NB4 (cell line): ENCODE measurements around the gene PMEL.
"Not testable (repeated sequence)": the region's sequence is repeated elsewhere in the genome, so short reads cannot be mapped to it uniquely, and the experiment has no call there.

ENCODE experiments used
- CTCF ChIP-seq: IDR thresholded peaks from one replicate; pipeline ENCODE4 v1.5.1; 2012; ENCODE audit warnings: low read depth, low read length
- MYC ChIP-seq: IDR thresholded peaks from 2 replicates; pipeline ENCODE4 v1.6.1; 2011; ENCODE audit warnings: low read depth, low read length
- POLR2A ChIP-seq: IDR thresholded peaks from 2 replicates; pipeline ENCODE4 v1.6.1; 2011; ENCODE audit warnings: mild to moderate bottlenecking; ENCODE audit not compliant: insufficient read length; ENCODE audit errors: extremely low read depth
- TF ChIP-seq, protein P1 (sequence below): IDR thresholded peaks from 2 replicates; pipeline ENCODE4 v1.6.1; 2011; ENCODE audit warnings: low read depth, low read length

DNA sequence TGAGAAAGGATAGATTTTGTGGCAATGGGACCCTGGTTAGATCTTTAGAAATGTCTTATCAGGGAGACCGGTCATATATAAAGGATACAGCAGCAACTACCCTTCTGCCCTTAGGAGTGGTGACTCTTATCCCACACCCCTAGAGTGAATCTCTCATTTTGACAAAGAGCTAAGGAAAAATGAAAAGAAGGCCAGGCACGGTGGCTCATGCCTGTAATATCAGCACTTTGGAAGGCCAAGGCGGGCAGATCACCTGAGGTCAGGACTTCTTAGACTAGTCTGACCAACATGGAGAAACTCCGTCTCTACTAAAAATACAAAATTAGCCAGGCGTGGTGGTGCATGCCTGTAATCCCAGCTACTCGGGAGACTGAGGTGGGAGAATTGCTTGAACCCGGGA is 20.1 kb upstream of the PMEL start:
- TF ChIP-seq CTCF, POLR2A, MYC: not testable (repeated sequence)
- TF ChIP-seq, protein P1, sequence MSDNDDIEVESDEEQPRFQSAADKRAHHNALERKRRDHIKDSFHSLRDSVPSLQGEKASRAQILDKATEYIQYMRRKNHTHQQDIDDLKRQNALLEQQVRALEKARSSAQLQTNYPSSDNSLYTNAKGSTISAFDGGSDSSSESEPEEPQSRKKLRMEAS = not testable (repeated sequence)
